Measurements from ENCODE around the gene MYO1F. TPM values are rescaled to one million over a fixed set of nuclear protein-coding genes. Genes with fewer than 3 reads are reported as not detected.

MYO1F gene
- total RNA-seq, 1 experiment from 2014 or later = 0.16 TPM

GRCh38 chr19:8600816-8601215, 23.6 kb upstream of the MYO1F start:
- H3K4me1 Mint-ChIP-seq (ENCODE audit: insufficient read depth, unreplicated experiment) = no peaks in the 10 kb centered on the region
- TF ChIP-seq, protein P1, sequence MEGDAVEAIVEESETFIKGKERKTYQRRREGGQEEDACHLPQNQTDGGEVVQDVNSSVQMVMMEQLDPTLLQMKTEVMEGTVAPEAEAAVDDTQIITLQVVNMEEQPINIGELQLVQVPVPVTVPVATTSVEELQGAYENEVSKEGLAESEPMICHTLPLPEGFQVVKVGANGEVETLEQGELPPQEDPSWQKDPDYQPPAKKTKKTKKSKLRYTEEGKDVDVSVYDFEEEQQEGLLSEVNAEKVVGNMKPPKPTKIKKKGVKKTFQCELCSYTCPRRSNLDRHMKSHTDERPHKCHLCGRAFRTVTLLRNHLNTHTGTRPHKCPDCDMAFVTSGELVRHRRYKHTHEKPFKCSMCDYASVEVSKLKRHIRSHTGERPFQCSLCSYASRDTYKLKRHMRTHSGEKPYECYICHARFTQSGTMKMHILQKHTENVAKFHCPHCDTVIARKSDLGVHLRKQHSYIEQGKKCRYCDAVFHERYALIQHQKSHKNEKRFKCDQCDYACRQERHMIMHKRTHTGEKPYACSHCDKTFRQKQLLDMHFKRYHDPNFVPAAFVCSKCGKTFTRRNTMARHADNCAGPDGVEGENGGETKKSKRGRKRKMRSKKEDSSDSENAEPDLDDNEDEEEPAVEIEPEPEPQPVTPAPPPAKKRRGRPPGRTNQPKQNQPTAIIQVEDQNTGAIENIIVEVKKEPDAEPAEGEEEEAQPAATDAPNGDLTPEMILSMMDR (IDR thresholded peaks at IDR 0.05; ENCODE audit: unreplicated experiment) = no peak
- no peaks in the 10 kb centered on the region for H3K27me3 Mint-ChIP-seq (ENCODE audit: insufficient read depth, unreplicated experiment)
- DNase-seq (ENCODE audit: unreplicated experiment) = no peak
- H3K27ac Mint-ChIP-seq (ENCODE audit: low read depth, unreplicated experiment) = no peak overlapping the region
- CTCF ChIA-PET = interaction anchor here (0.6 kb wide), 1 partner anchor 15 kb away, joined by 3 read pairs; no protein-coding TSS in a partner anchor
- BruUV-seq (replicated peaks) = no TSS peak
- intact Hi-C loops (cut with micrococcal nuclease) = no loop called here
- POLR2A ChIA-PET = no interaction called here
- no peaks in the 10 kb centered on the region for H3K36me3 Mint-ChIP-seq (ENCODE audit: insufficient read depth, unreplicated experiment)
- H3K9me3 Mint-ChIP-seq (ENCODE audit: unreplicated experiment) = no peaks in the 10 kb centered on the region
- H3K4me3 Mint-ChIP-seq (ENCODE audit: unreplicated experiment) = no peak overlapping the region

DNA sequence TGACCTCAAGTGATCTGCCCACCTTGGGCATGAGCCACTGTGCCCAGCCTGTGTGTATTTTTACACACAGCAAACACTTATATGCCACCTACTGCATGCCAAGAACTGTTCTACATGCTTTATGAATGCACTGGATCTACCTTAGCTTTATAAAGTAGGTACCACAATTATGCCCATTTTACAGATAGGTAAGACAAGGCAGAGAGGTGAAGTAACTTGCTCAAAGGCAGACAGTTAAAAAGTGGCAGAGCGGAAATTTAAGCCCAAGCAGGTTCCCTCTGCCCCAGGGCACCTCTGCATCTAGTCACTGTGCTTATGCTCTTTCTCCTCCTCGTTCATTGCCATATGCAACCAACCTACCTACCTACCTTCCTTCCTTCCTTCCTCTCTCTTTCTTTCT, 22.8 kb upstream of the MYO1F start:
- TF ChIP-seq, protein P1 (IDR thresholded peaks at IDR 0.05; ENCODE audit: unreplicated experiment) = no peak
- Mint-ChIP-seq H3K9me3 (ENCODE audit: unreplicated experiment) (no peaks in the 10 kb centered on the region), H3K36me3 (ENCODE audit: insufficient read depth, unreplicated experiment) (no peaks in the 10 kb centered on the region), H3K4me1 (ENCODE audit: insufficient read depth, unreplicated experiment) (no peaks in the 10 kb centered on the region), H3K4me3 (ENCODE audit: unreplicated experiment) (no peak overlapping the region), H3K27me3 (ENCODE audit: insufficient read depth, unreplicated experiment) (no peaks in the 10 kb centered on the region), H3K27ac (ENCODE audit: low read depth, unreplicated experiment) (no peak overlapping the region)
- DNase-seq (ENCODE audit: unreplicated experiment) = no peak
- intact Hi-C loops (cut with micrococcal nuclease) = no loop called here
- ChIA-PET CTCF (interaction anchor here (1.3 kb wide), 1 partner anchor 20 kb away, joined by 4 read pairs; no protein-coding TSS in a partner anchor), POLR2A (no interaction called here)
- no TSS peak for BruUV-seq (replicated peaks)

- ChIA-PET CTCF (interaction anchor here (0.6 to 4.2 kb wide), 5 partner anchors 10 to 1152 kb away, joined by 3 to 62 read pairs (median 4); partner anchors contain the start of gene MYO1F), POLR2A (no interaction called here)
- no TSS peak for BruUV-seq (replicated peaks)
- TF ChIP-seq, protein P1 (IDR thresholded peaks at IDR 0.05; ENCODE audit: unreplicated experiment) = no peak
- no peak overlapping the region for H3K4me3 Mint-ChIP-seq (ENCODE audit: unreplicated experiment)
- intact Hi-C loops (cut with micrococcal nuclease) = no loop called here
- peaks cover 6% of the 10 kb centered on the region for H3K4me1 Mint-ChIP-seq (ENCODE audit: insufficient read depth, unreplicated experiment)
- H3K9me3 Mint-ChIP-seq (ENCODE audit: unreplicated experiment) = peaks cover 26% of the 10 kb centered on the region
- no peak for DNase-seq (ENCODE audit: unreplicated experiment)
- peaks cover 2% of the 10 kb centered on the region for H3K36me3 Mint-ChIP-seq (ENCODE audit: insufficient read depth, unreplicated experiment)
- no peaks in the 10 kb centered on the region for H3K27me3 Mint-ChIP-seq (ENCODE audit: insufficient read depth, unreplicated experiment)
- no peak overlapping the region for H3K27ac Mint-ChIP-seq (ENCODE audit: low read depth, unreplicated experiment)
Observed at GRCh38 chr19:8596168-8596567, 18.9 kb upstream of the MYO1F start.

GRCh38 chr19:8595651-8596050, 18.4 kb upstream of the MYO1F start:
- Mint-ChIP-seq H3K27me3 (ENCODE audit: insufficient read depth, unreplicated experiment) (no peaks in the 10 kb centered on the region), H3K4me3 (ENCODE audit: unreplicated experiment) (no peak overlapping the region), H3K36me3 (ENCODE audit: insufficient read depth, unreplicated experiment) (peaks cover 6% of the 10 kb centered on the region), H3K9me3 (ENCODE audit: unreplicated experiment) (peaks cover 26% of the 10 kb centered on the region), H3K4me1 (ENCODE audit: insufficient read depth, unreplicated experiment) (peaks cover 6% of the 10 kb centered on the region), H3K27ac (ENCODE audit: low read depth, unreplicated experiment) (no peak overlapping the region)
- TF ChIP-seq, protein P1 (IDR thresholded peaks at IDR 0.05; ENCODE audit: unreplicated experiment) = no peak
- intact Hi-C loops (cut with micrococcal nuclease) = no loop called here
- POLR2A ChIA-PET = no interaction called here
- BruUV-seq (replicated peaks) = no TSS peak
- CTCF ChIA-PET = interaction anchor here (0.6 to 4.2 kb wide), 5 partner anchors 9 to 1153 kb away, joined by 3 to 62 read pairs (median 4); partner anchors contain the start of gene MYO1F
- no peak for DNase-seq (ENCODE audit: unreplicated experiment)

Data from MCF 10A (cell line).